RPMI7951 (cell line): ENCODE data around the gene CBX5. TPM values are rescaled to one million over a fixed set of nuclear protein-coding genes. Genes with fewer than 3 reads are reported as not detected.
"Not testable (repeated sequence)": the region's sequence is repeated elsewhere in the genome, so short reads cannot be mapped to it uniquely, and the experiment has no call there.

ENCODE experiments used
- DNase-seq: peaks from one replicate; pipeline ENCODE4 v3.0.0-alpha.2; 2012; ENCODE audit warnings: low read depth
- total RNA-seq: library from RNA; depleted of rRNA; stranded (reverse); fragments of >200 nt; shearing (Covaris generic); gene quantifications from 2 replicates; pipeline ENCODE4 v1.2.3, GENCODE V29; 2014; rRNA removed

Gene CBX5
- total RNA-seq, 1 experiment from 2014 or later = 29.4 TPM

DNA sequence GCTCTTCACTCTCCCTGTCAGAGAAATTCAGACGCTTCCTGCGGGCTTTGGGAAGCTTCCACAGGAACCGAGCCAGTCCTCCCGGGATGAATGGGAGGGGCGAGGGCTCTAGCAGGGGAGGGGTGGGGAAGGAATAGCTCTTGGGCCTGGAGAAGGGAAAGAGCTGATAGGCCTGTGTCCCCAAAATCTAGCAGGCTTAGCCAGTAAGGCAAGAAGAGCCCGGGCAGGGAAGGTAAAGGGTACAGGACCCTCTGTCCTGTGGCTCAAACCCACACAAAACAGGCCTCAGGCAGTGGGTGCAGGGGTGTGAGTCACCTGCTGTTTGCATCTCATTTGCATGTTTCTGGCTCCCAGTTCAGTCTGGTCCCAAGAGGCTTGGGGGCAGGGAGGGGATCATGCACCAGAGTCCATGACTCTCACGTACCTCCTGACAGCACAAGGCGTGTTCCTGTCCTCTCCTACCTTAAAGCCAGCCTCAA lies 82.5 kb downstream of the CBX5 start:
- peak; percentile 63 for DNase-seq

DNA sequence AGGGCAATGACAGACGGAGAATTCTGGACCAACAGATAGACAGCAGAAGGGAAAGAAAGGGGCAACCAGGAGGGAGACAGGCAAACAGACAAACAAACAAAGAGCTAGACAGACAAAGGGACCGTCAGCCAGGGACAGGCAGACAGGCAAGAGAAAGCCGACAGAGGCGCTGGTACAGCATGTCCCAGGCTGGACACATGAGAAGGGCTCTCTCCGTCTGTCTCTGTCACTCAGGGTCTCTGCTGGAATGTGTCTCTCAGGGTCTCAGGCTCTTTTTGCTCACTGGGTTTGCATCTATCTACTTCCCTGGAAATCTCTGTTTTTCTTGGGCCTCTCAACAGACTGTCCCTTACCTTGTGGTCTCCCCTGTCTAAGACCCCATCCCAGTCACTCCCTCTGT lies 82.9 kb downstream of the CBX5 start:
- no peak for DNase-seq

DNA sequence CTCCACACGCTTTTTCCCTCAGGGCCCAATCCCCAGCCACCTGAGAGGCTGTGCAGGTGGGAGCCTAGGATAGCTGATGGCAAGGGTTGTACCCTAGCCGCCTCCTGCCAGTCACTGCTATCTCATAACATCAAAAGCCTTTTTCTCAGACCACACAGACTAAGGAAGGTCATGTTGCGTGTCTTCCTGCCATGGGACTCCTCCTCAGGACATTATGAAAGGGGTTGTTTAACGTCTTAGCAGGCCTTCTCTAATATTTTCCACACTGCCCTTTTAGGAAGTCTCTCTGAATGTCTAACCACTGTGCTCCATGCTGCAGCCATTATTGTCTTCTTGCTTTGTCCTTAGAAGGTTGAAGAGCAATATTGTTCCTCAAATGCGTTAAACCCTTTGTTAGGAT lies 83.5 kb downstream of the CBX5 start:
- DNase-seq = no peak

DNA sequence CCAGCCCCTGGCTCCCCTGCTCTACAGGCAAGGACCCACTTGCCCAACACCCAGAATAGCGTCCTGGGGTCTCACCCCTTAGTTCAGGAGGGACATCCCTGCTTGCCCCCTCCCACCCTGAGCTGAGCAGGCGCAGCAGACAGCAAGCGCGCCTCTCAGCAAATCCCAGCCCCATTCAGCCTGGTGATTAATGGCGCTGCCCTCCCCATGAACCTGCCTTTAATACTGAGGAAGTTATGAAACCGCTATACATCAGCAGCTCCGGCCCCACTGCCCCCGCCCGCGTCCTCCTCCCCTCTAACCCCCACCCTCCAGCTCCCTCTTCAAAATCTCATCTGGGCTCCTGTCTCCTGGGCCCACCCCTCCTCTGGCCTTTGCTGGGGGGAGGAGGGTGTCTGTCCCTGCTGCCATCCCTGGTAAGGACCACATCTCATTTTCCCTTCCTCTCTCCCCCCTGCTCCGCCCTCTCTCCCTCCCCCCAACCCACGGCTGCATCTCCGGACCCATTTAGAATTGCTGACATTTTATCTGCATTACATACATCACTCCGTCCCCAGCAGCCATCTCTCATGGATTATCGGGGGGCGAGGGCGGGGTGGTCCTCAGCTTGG lies 84.1 kb downstream of the CBX5 start:
- DNase-seq = peak; percentile 44

DNA sequence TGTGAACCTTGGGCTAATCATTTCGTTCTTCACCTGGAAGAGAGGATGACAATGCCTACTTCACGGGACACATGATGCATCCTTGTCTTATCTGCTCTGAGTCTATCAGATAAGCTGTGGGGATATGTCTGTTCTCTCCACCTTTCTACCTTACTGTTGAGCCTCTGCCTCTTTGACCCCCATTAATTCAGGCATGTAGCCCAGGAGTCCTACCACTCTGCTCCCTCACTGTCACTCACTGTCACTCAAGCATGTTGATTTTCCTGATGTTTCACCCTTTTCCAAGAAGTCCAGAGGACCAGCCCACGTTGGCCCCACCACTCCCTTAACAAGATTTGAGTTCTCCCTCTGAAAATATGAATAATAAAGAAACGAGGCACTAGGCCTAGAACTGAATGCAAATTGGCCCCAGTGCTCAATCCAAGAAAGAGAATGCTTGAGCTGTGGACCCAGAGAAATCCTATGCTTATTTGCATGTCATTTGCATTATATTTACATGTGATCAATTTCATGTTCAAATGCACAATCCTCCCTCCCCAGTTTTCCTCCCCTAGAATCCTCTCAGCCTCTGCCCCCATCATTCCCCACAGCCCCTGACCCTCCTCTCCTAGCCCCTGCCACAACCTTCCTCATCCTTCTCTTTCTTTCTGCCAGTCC lies 84.7 kb downstream of the CBX5 start:
- DNase-seq = no peak

DNA sequence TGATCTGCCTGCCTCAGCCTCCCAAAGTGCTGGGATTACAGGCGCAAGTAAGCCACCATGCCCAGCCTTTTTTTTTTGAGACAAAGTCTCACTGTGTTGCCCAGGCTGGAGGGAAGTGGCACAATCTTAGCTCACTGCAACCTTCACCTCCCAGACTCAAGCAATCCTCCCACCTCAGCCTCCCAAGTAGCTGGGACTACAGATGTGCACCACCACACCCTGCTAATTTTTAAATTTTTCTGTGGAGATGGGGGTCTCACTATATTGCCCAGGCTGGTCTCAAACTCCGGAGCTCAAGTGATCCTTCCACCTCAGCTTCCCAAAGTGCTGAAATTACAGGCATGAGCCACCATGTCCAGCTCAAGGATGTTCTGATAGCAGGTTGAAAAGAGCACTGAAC lies 85.3 kb downstream of the CBX5 start:
- DNase-seq = not testable (repeated sequence)

DNA sequence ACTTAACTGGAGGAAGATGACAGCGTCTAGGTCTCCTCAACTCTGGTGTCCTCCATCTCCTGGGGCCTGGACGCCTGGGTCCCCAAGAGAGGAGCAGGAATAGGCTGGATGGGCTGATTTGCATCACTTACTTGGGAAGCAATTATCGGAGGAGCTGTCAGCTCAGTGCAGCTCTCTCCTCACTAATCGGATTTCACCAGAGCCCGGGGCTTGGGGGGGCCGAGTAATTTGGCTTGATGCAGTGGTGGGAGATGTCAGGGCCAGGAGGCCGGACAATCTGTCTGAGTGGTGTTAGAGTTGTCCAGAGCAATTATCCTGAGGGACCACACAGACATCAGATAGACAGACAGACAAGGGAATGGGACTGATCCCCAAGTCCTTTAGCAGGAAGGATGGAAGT lies 86.5 kb downstream of the CBX5 start:
- DNase-seq = no peak

DNA sequence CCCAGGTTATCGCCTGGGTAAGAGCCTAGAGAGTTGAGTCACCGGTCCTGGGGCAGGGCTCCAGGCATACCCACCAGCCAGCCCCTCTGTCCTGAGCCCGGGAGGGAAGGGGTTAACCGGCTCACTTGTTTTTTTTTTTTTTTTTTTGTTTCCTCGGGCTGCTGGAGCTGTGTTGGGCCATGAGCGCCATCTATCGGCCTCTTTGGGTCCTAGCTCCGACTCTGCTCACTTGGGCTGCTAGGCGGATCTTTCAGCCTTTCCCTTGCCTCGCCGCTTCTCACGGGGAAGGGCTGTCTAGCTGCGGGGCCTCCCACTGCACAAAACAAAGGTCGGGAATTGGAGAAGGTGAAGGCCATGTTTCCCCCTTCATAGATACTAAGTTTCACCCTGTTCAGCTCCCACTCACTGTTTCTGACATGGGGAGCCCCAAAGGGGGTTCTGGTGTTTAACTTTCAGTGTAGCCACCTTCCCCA lies 88.3 kb downstream of the CBX5 start:
- DNase-seq = peak; percentile 76

DNA sequence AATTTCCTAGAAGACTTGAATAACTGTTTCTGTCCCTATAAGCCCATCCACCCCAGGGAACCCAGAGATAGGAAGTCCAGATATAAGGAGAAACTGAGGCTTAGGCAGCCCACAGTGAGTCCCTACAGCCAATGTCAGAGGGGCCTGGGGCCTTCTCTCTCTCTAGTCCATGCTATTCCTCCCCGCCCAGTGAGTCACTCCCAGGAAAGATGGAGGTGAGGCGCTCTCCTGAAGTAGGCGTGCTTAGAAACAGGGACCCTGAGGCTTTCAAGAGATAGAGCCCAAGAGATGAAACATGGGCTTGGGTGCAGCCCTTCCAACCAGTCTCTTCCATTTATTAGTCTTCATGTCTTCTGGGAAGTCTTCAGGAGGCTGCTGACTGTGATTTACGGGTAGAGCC lies 88.8 kb downstream of the CBX5 start:
- no peak for DNase-seq

DNA sequence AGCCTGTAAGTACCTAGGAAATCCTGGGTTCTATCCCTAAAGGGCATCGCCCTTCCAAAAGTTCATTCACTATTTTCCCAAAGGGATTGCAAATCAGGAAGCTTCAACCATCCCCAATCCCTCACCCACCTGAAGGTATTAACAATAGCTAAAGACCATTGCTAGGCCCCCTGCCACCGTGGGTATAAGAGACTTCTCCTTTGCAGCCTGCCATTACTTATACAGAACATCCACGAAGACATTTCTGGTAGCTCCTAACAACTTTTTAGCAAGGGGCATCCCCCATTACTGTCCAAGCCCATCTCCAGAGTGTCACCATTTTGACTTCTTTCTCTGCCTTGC lies 90.8 kb downstream of the CBX5 start:
- DNase-seq = no peak

DNA sequence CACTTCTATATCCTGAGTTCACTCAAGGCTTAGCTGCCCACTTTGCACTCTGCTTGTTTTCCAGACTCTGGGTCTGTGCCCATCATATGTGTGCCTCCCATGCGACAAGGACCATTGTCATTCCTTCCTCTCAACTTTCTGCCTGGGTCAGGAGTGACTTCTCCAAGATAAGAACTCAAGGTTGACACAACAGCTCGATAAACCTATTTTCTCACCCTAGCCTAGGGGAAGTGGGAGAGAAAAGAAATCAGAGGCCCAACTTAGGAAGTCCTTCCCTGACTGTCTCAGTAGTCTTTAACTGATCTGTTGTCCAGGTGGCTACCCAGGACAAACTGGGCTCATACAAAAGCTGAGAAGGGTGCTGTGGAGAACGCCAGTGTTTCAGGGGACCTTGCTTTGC lies 92.8 kb downstream of the CBX5 start:
- DNase-seq = no peak

DNA sequence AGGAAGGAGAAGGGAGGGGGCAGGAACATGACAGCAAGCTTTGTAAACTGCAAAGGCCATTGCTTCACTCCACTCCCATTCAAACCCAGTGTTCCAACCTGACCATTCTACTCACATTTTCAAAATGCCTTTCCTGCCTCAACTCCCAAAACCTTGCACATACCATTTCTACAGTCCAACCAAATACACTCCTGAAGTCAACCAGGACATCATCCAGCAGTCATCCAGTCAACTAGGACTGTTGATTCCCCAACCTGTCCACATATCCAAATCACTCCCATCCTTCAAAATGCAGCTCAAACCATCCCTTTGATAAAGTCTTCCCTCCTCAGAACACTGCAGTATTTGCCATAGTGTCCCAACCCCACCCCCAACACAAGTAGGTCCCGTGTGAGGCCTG lies 94.0 kb downstream of the CBX5 start:
- no peak for DNase-seq

DNA sequence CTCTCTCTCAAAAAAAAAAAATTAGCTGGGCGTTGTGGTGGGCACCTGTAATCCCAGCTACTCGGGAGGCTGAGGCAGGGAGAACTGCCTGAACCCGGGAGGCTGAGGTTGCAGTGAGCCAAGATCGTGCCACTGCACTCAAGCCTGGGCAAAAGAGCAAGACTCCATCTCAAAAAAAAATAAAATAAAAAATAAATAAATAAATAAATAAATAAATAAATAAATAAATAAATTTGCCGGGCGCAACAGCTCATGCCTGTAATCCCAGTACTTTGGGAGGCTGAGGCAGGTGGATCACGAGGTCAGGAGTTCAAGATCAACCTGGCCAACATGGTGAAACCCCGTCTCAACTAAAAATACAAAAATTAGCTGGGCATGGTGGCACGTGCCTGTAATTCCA lies 94.6 kb downstream of the CBX5 start:
- not testable (repeated sequence) for DNase-seq

DNA sequence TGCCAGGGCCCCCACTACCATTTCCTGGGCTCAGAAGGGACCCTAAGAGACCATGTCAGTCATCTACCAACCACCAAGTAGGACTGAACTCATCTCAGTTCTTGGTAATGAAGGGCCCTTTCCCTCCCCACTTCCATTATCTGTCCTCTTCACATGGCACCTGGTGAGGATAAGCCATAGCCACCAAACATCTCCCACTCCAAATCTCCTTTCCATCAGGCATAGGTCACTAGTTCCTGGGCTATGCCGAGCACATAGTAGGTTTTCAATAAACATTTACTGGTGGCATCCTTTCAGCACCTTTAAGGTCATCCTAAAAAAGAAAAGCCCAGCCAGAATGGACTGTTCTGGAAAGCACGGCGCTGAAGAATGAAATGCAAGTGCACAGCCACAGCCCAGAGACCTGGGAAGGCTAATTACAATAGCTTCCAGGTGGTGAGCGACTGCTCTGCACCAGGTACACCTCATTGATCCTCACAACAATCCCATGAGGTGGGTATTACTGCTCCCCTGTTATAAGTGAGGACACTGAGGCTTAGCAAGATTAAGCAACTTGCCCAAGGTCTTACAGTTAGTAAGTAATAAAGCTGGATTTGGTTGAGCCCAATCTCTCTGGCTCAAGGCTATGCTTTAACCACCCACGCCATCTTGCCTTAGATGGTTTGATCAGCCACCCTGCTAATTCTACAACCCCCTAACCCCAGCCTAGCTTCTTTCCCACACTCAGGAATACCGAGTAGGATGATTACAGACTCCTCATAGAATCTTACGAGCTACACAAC lies 95.7 kb downstream of the CBX5 start:
- DNase-seq = no peak

DNA sequence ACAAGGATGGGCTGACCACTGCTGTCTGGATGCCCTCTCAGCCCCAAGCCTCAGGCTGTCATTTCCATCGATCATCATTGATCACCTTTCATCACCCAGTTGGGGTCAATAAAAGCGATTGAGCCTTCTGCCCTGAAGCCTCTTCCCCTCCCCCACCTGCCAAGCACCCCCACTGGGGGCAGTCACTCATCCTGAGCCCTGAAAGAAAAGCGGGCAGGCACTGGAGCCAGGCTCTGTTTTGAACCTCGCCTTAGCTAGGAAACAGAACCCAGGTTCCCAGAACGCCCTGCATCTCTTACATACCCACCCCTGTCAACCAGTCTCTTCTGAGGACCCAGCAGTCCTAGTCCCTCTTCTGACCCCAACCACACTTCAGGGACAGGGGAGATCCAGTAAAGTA lies 96.9 kb downstream of the CBX5 start:
- no peak for DNase-seq

DNA sequence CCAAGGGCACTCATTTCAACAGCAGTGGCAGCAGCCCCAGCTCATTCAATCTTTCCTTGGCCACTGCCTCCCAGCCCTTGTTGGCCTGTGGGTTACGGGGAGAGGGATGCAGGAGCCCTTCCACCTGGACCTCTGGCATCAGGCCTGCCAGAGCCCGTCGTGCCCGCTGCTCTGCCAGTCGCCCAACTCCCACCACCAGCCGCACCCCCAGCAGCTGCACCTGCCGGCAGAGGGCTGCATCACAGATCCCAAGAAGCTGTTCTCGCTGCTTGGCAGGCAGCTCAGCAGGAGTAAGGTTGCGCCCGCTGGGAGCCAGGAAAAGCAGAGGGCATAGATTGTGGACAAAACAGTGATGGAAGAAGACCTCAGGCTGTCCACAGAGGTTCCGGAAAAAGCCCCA lies 97.8 kb downstream of the CBX5 start:
- DNase-seq = no peak

Other genes starting within 250 kb of the CBX5 start
- 0.78 and 2.0 TPM in 2 replicates for gene HOXC5, start 247.1 kb downstream of the CBX5 start, total RNA-seq
- 2.5 and 4.7 TPM in 2 replicates for gene HOXC4, start 226.3 kb downstream of the CBX5 start, total RNA-seq
- 44.7 and 68.8 TPM in 2 replicates for gene SMUG1, start 91.1 kb downstream of the CBX5 start, total RNA-seq
- 257 and 266 TPM in 2 replicates for gene HNRNPA1, start 604 bp upstream of the CBX5 start, total RNA-seq
- 0.39 and 0.48 TPM in 2 replicates for gene NFE2, start 20.9 kb upstream of the CBX5 start, total RNA-seq
- 171 and 177 TPM in 2 replicates for gene COPZ1, start 45.0 kb upstream of the CBX5 start, total RNA-seq
- 0.12 TPM in 1 of 2 replicates, not detected in the other for gene GPR84, start 84.4 kb upstream of the CBX5 start, total RNA-seq
- gene ZNF385A, start 104.6 kb upstream of the CBX5 start, total RNA-seq = 0.24 and 1.3 TPM in 2 replicates
- gene ITGA5, start 139.1 kb upstream of the CBX5 start, total RNA-seq = 154 and 167 TPM in 2 replicates
- gene GTSF1, start 193.5 kb upstream of the CBX5 start, total RNA-seq = not detected in 2 replicates
- gene NCKAP1L, start 217.6 kb upstream of the CBX5 start, total RNA-seq = not detected in 2 replicates